Subcutaneous adipose tissue (tissue), 4 donors: Measurements from ENCODE around the gene MSI2. TPM values are rescaled to one million over a fixed set of nuclear protein-coding genes. Genes with fewer than 3 reads are reported as not detected.

ENCODE experiments used
- CTCF ChIP-seq: fragments of 450-650 bp; IDR thresholded peaks from one replicate; pipeline ENCODE4 v1.5.1; 2016; ENCODE audit warnings: low read depth, mild to moderate bottlenecking, control low read depth, antibody characterized with exemption, moderate library complexity
- total RNA-seq, 4 donors: library from RNA; depleted of rRNA; stranded (reverse); fragments of >200 nt; gene quantifications; one replicate each; pipeline ENCODE4 v1.1.0, GENCODE V29; 2016

The MSI2 gene
- total RNA-seq, 4 donors from 2014 or later = 9.5 to 12.9 (median 10.9) TPM

GRCh38 chr17:57413848-57414651, 157.7 kb downstream of the MSI2 start:
- TF ChIP-seq CTCF = no peak

- TF ChIP-seq CTCF = no peak
Measured at GRCh38 chr17:57415751-57416207, 159.5 kb downstream of the MSI2 start.

- TF ChIP-seq CTCF = no peak
Measured at GRCh38 chr17:57416369-57416768, 160.0 kb downstream of the MSI2 start.

GRCh38 chr17:57417956-57418355, 161.6 kb downstream of the MSI2 start:
- no peak for TF ChIP-seq CTCF

GRCh38 chr17:57418463-57419246, 162.3 kb downstream of the MSI2 start:
- TF ChIP-seq CTCF = no peak

- no peak for TF ChIP-seq CTCF
Measured at GRCh38 chr17:57419940-57420550, 163.7 kb downstream of the MSI2 start.
